ENCODE results near the gene UGT1A8. TPM values are rescaled to one million over a fixed set of nuclear protein-coding genes. Genes with fewer than 3 reads are reported as not detected.

The UGT1A8 gene
- total and polyA plus RNA-seq, 9 of the 15 experiments (the other 6 are each of a cell fraction or from before 2014, with no cell fraction given) = 0.04 TPM; not detected in 8

GRCh38 chr2:233803292-233803911 lies 186.0 kb downstream of the UGT1A8 start (continued):
- TF ChIP-seq, protein P1, sequence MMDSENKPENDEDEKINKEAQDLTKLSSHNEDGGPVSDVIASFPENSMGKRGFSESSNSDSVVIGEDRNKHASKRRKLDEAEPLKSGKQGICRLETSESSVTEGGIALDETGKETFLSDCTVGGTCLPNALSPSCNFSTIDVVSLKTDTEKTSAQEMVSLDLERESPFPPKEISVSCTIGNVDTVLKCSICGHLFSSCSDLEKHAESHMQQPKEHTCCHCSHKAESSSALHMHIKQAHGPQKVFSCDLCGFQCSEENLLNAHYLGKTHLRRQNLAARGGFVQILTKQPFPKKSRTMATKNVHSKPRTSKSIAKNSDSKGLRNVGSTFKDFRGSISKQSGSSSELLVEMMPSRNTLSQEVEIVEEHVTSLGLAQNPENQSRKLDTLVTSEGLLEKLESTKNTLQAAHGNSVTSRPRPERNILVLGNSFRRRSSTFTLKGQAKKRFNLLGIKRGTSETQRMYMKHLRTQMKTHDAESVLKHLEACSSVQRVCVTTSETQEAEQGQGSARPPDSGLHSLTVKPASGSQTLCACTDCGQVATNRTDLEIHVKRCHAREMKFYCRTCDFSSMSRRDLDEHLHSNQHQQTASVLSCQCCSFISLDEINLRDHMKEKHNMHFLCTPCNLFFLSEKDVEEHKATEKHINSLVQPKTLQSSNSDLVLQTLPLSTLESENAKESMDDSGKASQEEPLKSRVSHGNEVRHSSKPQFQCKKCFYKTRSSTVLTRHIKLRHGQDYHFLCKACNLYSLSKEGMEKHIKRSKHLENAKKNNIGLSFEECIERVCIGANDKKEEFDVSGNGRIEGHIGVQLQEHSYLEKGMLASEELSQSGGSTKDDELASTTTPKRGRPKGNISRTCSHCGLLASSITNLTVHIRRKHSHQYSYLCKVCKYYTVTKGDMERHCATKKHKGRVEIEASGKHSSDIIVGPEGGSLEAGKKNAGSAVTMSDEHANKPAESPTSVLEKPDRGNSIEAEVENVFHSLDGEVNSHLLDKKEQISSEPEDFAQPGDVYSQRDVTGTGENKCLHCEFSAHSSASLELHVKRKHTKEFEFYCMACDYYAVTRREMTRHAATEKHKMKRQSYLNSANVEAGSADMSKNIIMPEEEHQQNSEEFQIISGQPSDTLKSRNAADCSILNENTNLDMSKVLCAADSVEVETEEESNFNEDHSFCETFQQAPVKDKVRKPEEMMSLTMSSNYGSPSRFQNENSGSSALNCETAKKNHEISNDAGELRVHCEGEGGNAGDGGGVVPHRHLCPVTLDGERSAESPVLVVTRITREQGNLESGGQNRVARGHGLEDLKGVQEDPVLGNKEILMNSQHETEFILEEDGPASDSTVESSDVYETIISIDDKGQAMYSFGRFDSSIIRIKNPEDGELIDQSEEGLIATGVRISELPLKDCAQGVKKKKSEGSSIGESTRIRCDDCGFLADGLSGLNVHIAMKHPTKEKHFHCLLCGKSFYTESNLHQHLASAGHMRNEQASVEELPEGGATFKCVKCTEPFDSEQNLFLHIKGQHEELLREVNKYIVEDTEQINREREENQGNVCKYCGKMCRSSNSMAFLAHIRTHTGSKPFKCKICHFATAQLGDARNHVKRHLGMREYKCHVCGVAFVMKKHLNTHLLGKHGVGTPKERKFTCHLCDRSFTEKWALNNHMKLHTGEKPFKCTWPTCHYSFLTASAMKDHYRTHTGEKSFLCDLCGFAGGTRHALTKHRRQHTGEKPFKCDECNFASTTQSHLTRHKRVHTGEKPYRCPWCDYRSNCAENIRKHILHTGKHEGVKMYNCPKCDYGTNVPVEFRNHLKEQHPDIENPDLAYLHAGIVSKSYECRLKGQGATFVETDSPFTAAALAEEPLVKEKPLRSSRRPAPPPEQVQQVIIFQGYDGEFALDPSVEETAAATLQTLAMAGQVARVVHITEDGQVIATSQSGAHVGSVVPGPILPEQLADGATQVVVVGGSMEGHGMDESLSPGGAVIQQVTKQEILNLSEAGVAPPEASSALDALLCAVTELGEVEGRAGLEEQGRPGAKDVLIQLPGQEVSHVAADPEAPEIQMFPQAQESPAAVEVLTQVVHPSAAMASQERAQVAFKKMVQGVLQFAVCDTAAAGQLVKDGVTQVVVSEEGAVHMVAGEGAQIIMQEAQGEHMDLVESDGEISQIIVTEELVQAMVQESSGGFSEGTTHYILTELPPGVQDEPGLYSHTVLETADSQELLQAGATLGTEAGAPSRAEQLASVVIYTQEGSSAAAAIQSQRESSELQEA (IDR thresholded peaks at IDR 0.05; ENCODE audit: low read depth) = no peak
- TF ChIP-seq E2F4 (CRISPR knock-in tag; IDR thresholded peaks at IDR 0.05; ENCODE audit: low read depth) (no peak), HOXB6 (CRISPR knock-in tag; IDR thresholded peaks at IDR 0.05; ENCODE audit: borderline replicate concordance) (no peak), ZNF133 (CRISPR knock-in tag; IDR thresholded peaks at IDR 0.05) (no peak)
- TF ChIP-seq, protein P2, sequence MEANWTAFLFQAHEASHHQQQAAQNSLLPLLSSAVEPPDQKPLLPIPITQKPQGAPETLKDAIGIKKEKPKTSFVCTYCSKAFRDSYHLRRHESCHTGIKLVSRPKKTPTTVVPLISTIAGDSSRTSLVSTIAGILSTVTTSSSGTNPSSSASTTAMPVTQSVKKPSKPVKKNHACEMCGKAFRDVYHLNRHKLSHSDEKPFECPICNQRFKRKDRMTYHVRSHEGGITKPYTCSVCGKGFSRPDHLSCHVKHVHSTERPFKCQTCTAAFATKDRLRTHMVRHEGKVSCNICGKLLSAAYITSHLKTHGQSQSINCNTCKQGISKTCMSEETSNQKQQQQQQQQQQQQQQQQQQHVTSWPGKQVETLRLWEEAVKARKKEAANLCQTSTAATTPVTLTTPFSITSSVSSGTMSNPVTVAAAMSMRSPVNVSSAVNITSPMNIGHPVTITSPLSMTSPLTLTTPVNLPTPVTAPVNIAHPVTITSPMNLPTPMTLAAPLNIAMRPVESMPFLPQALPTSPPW (CRISPR knock-in tag; IDR thresholded peaks at IDR 0.05) = no peak
- TF ChIP-seq, protein P3, sequence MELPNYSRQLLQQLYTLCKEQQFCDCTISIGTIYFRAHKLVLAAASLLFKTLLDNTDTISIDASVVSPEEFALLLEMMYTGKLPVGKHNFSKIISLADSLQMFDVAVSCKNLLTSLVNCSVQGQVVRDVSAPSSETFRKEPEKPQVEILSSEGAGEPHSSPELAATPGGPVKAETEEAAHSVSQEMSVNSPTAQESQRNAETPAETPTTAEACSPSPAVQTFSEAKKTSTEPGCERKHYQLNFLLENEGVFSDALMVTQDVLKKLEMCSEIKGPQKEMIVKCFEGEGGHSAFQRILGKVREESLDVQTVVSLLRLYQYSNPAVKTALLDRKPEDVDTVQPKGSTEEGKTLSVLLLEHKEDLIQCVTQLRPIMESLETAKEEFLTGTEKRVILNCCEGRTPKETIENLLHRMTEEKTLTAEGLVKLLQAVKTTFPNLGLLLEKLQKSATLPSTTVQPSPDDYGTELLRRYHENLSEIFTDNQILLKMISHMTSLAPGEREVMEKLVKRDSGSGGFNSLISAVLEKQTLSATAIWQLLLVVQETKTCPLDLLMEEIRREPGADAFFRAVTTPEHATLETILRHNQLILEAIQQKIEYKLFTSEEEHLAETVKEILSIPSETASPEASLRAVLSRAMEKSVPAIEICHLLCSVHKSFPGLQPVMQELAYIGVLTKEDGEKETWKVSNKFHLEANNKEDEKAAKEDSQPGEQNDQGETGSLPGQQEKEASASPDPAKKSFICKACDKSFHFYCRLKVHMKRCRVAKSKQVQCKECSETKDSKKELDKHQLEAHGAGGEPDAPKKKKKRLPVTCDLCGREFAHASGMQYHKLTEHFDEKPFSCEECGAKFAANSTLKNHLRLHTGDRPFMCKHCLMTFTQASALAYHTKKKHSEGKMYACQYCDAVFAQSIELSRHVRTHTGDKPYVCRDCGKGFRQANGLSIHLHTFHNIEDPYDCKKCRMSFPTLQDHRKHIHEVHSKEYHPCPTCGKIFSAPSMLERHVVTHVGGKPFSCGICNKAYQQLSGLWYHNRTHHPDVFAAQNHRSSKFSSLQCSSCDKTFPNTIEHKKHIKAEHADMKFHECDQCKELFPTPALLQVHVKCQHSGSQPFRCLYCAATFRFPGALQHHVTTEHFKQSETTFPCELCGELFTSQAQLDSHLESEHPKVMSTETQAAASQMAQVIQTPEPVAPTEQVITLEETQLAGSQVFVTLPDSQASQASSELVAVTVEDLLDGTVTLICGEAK (IDR thresholded peaks at IDR 0.05) = no peak
- TF ChIP-seq, protein P3 (CRISPR knock-in tag; IDR thresholded peaks at IDR 0.05) = no peak
